ENCODE measurements around the gene COL4A3.

DNA sequence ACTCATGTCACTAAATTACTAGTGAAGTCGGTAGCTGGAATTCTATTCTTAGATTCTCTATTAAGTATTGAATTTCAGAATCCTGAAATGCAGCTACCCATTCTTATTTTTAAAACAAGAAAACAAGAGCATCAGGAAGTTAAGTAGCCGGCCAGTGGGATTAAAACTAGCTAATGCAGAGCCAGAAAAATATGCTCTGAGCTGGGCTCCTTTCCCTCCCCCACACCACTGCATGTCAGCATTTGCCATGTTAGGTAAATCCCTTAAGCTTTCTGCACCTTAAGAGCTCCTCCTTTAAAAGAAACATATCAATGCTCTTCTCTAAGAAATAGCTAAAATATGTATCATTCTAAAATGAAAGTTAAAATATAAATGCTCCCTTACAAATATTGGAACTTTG, 88.4 kb downstream of the COL4A3 start:
- TF ChIP-seq, protein P1, sequence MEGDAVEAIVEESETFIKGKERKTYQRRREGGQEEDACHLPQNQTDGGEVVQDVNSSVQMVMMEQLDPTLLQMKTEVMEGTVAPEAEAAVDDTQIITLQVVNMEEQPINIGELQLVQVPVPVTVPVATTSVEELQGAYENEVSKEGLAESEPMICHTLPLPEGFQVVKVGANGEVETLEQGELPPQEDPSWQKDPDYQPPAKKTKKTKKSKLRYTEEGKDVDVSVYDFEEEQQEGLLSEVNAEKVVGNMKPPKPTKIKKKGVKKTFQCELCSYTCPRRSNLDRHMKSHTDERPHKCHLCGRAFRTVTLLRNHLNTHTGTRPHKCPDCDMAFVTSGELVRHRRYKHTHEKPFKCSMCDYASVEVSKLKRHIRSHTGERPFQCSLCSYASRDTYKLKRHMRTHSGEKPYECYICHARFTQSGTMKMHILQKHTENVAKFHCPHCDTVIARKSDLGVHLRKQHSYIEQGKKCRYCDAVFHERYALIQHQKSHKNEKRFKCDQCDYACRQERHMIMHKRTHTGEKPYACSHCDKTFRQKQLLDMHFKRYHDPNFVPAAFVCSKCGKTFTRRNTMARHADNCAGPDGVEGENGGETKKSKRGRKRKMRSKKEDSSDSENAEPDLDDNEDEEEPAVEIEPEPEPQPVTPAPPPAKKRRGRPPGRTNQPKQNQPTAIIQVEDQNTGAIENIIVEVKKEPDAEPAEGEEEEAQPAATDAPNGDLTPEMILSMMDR (IDR thresholded peaks at IDR 0.05) = no peak
- TF ChIP-seq POLR2A (IDR thresholded peaks at IDR 0.05) = no peak

Data from Peyer's patch (tissue), 4 donors.